HL-60 (cell line): ENCODE results near the gene TOX2.

Source experiments
- CTCF ChIP-seq: IDR thresholded peaks from one replicate; pipeline ENCODE4 v1.5.1; 2011; ENCODE audit warnings: low read length, control low read depth, inconsistent platforms; ENCODE audit not compliant: insufficient read depth
- POLR2AphosphoS5 ChIP-seq: IDR thresholded peaks from 2 replicates; pipeline ENCODE4 v1.6.1; 2012; ENCODE audit warnings: low read depth

GRCh38 chr20:44050925-44051660 lies 136.4 kb downstream of the TOX2 start:
- TF ChIP-seq CTCF (no peak), POLR2AphosphoS5 (no peak)
